Ectodermal cell (in vitro differentiated cells): ENCODE data around the gene PKNOX2.

ENCODE experiments used
- H3K27ac ChIP-seq: 2 replicates; pipeline ENCODE4 v1.7.0; 2013; ENCODE audit warnings: mild to moderate bottlenecking, low read depth, low read length; ENCODE audit not compliant: insufficient read depth, poor library complexity, severe bottlenecking
- H3K27me3 ChIP-seq: 2 replicates; pipeline ENCODE4 v1.7.0; 2013; ENCODE audit warnings: mild to moderate bottlenecking, low read length; ENCODE audit not compliant: insufficient read depth, control insufficient read depth, poor library complexity, severe bottlenecking
- H3K36me3 ChIP-seq: one replicate; pipeline ENCODE4 v1.7.0; 2013; ENCODE audit warnings: low read length; ENCODE audit not compliant: control insufficient read depth, insufficient read depth
- H3K4me1 ChIP-seq: one replicate; pipeline ENCODE4 v1.7.0; 2013; ENCODE audit warnings: low read length; ENCODE audit not compliant: control insufficient read depth, insufficient read depth
- H3K4me3 ChIP-seq: 2 replicates; pipeline ENCODE4 v1.7.0; 2013; ENCODE audit warnings: low read depth, low read length, control low read depth; ENCODE audit not compliant: insufficient read depth
- H3K9me3 ChIP-seq: 2 replicates; pipeline ENCODE4 v1.7.0; 2013; ENCODE audit warnings: mild to moderate bottlenecking, low read length, moderate library complexity; ENCODE audit not compliant: control insufficient read depth
- WGBS, 2 experiments: methylation state at CpG; one replicate each; pipeline ENCODE4 v1.1.7; 2013; ENCODE audit warnings: missing lambda C conversion rate in 2 of 2; 5-methylcytosine and 5-hydroxymethylcytosine counted together

The PKNOX2 gene

DNA sequence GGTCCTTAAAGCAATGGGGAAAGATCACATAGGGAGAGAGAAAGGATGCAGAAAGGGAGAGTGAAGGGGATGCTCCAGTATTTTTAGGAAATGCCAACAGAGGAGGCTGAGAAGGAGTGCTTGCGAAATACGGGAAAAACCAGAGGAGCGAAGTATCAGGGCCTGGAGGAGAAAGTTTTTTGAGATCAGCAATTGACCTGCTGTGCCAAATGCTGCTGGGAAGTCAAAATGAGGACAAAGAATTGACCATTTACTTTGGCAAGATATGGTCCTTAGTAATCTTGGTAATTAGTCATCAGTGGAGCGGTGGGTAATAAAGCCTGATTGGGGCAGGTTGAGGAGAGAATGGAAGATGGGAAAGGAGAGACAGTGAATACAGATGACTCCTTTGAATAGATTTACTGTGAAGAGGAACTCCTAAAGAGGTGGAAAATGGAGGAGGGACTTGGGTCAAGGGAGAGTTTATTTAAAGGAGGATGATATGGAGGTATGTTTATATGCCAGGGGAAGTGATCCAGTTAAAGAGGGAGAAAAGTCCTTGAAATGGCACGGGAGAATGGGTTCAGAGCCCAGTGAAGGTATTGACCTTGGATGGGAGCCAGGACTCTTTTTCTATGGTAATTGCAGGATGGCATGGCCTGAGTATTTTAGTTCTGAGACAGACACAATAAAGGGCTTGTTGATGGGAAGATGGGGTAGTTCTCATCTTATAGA, 111.5 kb downstream of the PKNOX2 start:
- Histone ChIP-seq H3K4me3 (no peak overlapping the region), H3K27ac (no peak overlapping the region), H3K9me3 (no peaks in the 10 kb centered on the region), H3K36me3 (no peaks in the 10 kb centered on the region), H3K27me3 (no peaks in the 10 kb centered on the region), H3K4me1 (peaks cover 19% of the 10 kb centered on the region)
- 94% methylated on average over 5 of the region's 5 CpGs for WGBS, 2 experiments

- H3K36me3 ChIP-seq: no peaks in the 10 kb centered on the region
Observed at GRCh38 chr11:125276619-125276976, 112.0 kb downstream of the PKNOX2 start.

GRCh38 chr11:125279676-125280418, 115.3 kb downstream of the PKNOX2 start:
- Histone ChIP-seq H3K9me3 (no peaks in the 10 kb centered on the region), H3K4me3 (no peak overlapping the region), H3K27me3 (no peaks in the 10 kb centered on the region), H3K36me3 (no peaks in the 10 kb centered on the region), H3K27ac (no peak overlapping the region), H3K4me1 (peaks cover 4% of the 10 kb centered on the region)
- 95 to 99% methylated on average over 8 of the region's 8 CpGs for WGBS, 2 experiments

More at GRCh38 chr11:125276619-125276976, 112.0 kb downstream of the PKNOX2 start:
- H3K4me1 ChIP-seq: peaks cover 23% of the 10 kb centered on the region
- no peak overlapping the region for H3K4me3 ChIP-seq
- no peaks in the 10 kb centered on the region for H3K27me3 ChIP-seq
- no peaks in the 10 kb centered on the region for H3K9me3 ChIP-seq
- no peak overlapping the region for H3K27ac ChIP-seq

DNA sequence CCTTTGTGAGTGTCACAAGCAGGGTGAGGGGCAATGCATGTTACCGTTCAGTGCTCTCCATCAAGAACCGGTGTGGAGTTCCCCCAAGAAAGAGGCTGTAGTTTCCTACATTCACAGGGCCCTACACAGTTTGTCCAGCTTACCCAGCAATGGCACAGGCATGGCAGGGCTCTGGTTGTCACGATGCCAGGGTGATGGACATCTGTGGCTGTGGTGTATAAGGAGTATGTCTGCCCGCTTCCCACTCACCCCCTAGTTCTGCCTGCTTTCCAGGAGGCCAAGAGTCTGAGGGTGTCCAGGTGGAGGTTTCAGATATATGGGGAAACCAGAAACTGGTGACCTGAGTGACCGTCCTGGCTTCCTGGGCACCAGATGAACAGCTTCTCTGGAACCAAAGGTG, 116.1 kb downstream of the PKNOX2 start:
- H3K27ac ChIP-seq: no peak overlapping the region
- no peaks in the 10 kb centered on the region for H3K36me3 ChIP-seq
- WGBS, 2 experiments: 94 to 96% methylated on average over 5 of the region's 5 CpGs
- H3K4me3 ChIP-seq: no peak overlapping the region
- H3K4me1 ChIP-seq: peaks cover 4% of the 10 kb centered on the region
- no peaks in the 10 kb centered on the region for H3K27me3 ChIP-seq
- no peaks in the 10 kb centered on the region for H3K9me3 ChIP-seq

GRCh38 chr11:125281831-125282595, 117.5 kb downstream of the PKNOX2 start:
- no peaks in the 10 kb centered on the region for H3K9me3 ChIP-seq
- H3K27me3 ChIP-seq: no peaks in the 10 kb centered on the region
- WGBS, 2 experiments: 88 to 90% methylated on average over 12 of the region's 12 CpGs
- H3K4me3 ChIP-seq: no peak overlapping the region
- no peaks in the 10 kb centered on the region for H3K36me3 ChIP-seq
- H3K4me1 ChIP-seq: peaks cover 12% of the 10 kb centered on the region
- no peak overlapping the region for H3K27ac ChIP-seq

DNA sequence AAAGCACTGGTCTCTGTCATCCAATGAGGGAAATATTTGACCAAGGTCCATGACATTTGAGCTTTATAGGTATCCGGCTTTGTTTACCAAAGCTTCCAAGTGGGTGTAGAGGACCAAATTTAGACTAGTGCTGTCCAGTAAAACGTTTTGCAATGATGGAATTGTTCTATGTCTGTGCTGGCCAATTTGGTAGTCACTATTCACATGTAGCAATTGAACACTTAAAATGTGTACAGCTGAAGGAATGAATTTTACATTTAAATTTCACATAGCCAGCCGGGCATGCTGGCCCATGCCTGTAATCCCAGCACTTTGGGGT, 118.0 kb downstream of the PKNOX2 start:
- no peaks in the 10 kb centered on the region for H3K36me3 ChIP-seq
- no peaks in the 10 kb centered on the region for H3K27me3 ChIP-seq
- H3K27ac ChIP-seq: no peak overlapping the region
- H3K9me3 ChIP-seq: no peaks in the 10 kb centered on the region
- 85 to 87% methylated on average over 3 of the region's 3 CpGs for WGBS, 2 experiments
- H3K4me1 ChIP-seq: peaks cover 17% of the 10 kb centered on the region
- no peak overlapping the region for H3K4me3 ChIP-seq

DNA sequence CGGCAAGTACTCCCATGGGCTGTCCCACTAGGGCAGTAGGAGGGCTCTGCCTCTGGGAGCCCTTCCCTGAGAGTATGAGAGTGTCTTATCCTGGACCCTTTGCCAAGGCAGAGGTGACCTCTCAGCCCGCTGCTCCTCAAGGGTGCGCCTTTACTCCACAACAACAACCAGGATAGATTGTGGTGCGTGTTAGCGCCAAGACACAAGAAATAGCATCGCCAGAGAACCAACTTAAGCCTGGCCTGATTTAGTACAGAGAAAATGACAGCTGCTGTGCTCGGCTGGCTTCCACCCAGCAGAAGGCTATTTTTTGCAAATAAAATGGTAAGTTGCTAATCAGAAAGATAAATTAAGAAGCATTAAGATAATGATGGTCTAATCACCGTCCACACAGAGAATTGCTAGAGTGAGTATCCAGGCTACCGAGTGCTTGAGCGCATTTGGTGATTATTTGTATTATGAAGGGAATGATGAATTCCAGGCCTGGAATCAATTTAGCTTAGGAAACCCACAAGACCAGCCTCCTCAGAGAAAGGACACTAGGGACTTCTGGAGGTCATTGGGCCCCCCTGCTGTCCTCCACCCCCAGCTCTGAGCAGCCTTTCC, 119.8 kb downstream of the PKNOX2 start:
- Histone ChIP-seq H3K27ac (no peak overlapping the region), H3K4me1 (peaks cover 24% of the 10 kb centered on the region), H3K36me3 (no peaks in the 10 kb centered on the region), H3K27me3 (no peaks in the 10 kb centered on the region), H3K9me3 (no peaks in the 10 kb centered on the region), H3K4me3 (no peak overlapping the region)
- 97 to 98% methylated on average over 10 of the region's 10 CpGs for WGBS, 2 experiments

DNA sequence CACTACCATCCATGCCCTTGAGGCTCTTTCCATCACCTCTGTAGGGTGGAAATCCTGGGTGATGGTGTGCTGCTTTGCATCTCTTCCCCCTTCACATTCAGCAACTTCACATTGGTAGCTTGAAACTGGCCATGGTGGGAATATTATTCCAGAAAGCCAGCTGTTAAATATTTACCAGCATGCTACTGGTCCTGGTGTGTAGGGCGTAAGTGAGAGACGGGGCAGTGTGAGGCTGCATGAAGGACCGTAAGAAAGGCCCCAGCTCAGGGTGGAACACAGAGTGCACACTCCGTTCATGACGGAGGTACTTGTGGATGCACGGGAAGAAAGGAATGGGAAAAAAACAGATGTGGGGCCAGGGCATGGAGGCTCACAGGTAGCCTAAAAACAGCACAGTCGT, 121.3 kb downstream of the PKNOX2 start:
- Histone ChIP-seq H3K27ac (no peak overlapping the region), H3K4me3 (no peak overlapping the region), H3K9me3 (no peaks in the 10 kb centered on the region), H3K4me1 (peaks cover 24% of the 10 kb centered on the region), H3K27me3 (no peaks in the 10 kb centered on the region), H3K36me3 (no peaks in the 10 kb centered on the region)
- WGBS, 2 experiments: 90 to 96% methylated on average over 7 of the region's 7 CpGs

- Histone ChIP-seq H3K36me3 (no peaks in the 10 kb centered on the region), H3K4me3 (no peak overlapping the region), H3K27me3 (no peaks in the 10 kb centered on the region), H3K4me1 (peaks cover 21% of the 10 kb centered on the region), H3K27ac (no peak overlapping the region), H3K9me3 (no peaks in the 10 kb centered on the region)
- 79 to 80% methylated on average over 8 of the region's 8 CpGs for WGBS, 2 experiments
Observed at GRCh38 chr11:125286486-125286885, 121.9 kb downstream of the PKNOX2 start.
